Measurements from ENCODE around the gene CFAP92.

- TF ChIP-seq CTCF (conservative IDR thresholded peaks at IDR 0.05; ENCODE audit: low read depth, low read length): no peak
- TF ChIP-seq EZH2 (IDR thresholded peaks at IDR 0.05; ENCODE audit: low read length, unreplicated experiment): no peak
These were observed 36.7 kb upstream of the CFAP92 start for GRCh38 chr3:129030611-129031010.
